Mucosa of descending colon (tissue), 3 donors: ENCODE data around the gene GHRH. TPM values are rescaled to one million over a fixed set of nuclear protein-coding genes. Genes with fewer than 3 reads are reported as not detected.
A peak's percentile ranks its signal among the peaks of the same experiment; 100 is the strongest.

ENCODE experiments used
- ATAC-seq: fragments of 200-7000 bp; cut with Tn5 transposase; one replicate; pipeline ENCODE4 v1.9.1; 2020; ENCODE audit warnings: mild to moderate bottlenecking, moderate library complexity
- DNase-seq, 3 donors: peaks; one replicate each; pipeline ENCODE4 v3.0.0-alpha.2; 2020
- H3K36me3 ChIP-seq: fragments of 200-600 bp; one replicate; pipeline ENCODE4 v1.8.0; 2021; ENCODE audit warnings: low read depth, mild to moderate bottlenecking
- H3K4me1 ChIP-seq: fragments of 200-600 bp; one replicate; pipeline ENCODE4 v1.8.0; 2021; ENCODE audit warnings: low read depth, mild to moderate bottlenecking
- H3K4me3 ChIP-seq: fragments of 200-600 bp; one replicate; pipeline ENCODE4 v1.8.0; 2021; ENCODE audit warnings: mild to moderate bottlenecking
- H3K9me3 ChIP-seq: fragments of 200-600 bp; one replicate; pipeline ENCODE4 v1.8.0; 2021; ENCODE audit warnings: mild to moderate bottlenecking
- intact Hi-C, 2 donors: fragments of 100-400 bp; cut with DNase I in 1 of 2; cut with micrococcal nuclease in 1 of 2; formaldehyde crosslinking; loops; one replicate each; pipeline versions ENCODE4 v1.11.0 to v1.11.1; 2022; cut with DNase I, micrococcal nuclease
- total RNA-seq, 3 donors: library from RNA; stranded (reverse); fragmentation: NEBNext Ultra II Directional in 2 of 3; extraction: Animal tissue kit (Norgen Biotek cat#: 25700) in 2 of 3; gene quantifications; one replicate each; pipeline versions ENCODE4 v1.2.1 to v1.2.4, GENCODE V29; 2021 to 2023
- TF ChIP-seq, protein P1 (sequence below): fragments of 200-600 bp; IDR thresholded peaks from one replicate; pipeline ENCODE4 v1.8.0; 2022; ENCODE audit warnings: antibody characterized with exemption, mild to moderate bottlenecking
- donor health status: DM: no; HTN: no; CAD: no; lungs with moderate emphysema.
- donor health status: DM: no; HTN: no; CAD: no.
- donor health status: DM: no; HTN: yes; CAD: no.

GHRH gene
- total RNA-seq, 3 donors from 2014 or later: not detected

DNA sequence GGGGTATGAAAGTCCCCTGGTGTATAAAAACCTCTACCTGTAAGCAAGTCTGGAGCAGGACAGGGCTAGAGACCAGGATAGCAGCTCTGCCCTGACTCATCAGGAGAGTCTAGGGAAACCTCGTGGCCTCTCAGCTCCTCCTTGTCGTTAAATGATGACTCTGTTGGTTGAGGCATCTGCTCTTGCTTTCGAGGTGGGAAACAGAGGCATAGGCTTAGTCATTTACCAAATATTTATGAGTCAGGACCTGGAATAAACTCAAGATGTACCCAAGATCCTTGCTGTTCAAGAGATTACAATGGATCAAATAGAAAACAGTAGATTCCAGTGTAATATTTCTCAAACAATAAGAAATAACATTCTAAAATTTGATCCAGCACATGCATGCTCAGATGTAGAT, 33.4 kb upstream of the GHRH start:
- Histone ChIP-seq H3K36me3 (no peaks in the 10 kb centered on the region), H3K4me1 (peaks cover 21% of the 10 kb centered on the region), H3K4me3 (no peak overlapping the region), H3K9me3 (no peaks in the 10 kb centered on the region)
- DNase-seq (no peak), ATAC-seq (peak; percentile 73)
- TF ChIP-seq, protein P1, sequence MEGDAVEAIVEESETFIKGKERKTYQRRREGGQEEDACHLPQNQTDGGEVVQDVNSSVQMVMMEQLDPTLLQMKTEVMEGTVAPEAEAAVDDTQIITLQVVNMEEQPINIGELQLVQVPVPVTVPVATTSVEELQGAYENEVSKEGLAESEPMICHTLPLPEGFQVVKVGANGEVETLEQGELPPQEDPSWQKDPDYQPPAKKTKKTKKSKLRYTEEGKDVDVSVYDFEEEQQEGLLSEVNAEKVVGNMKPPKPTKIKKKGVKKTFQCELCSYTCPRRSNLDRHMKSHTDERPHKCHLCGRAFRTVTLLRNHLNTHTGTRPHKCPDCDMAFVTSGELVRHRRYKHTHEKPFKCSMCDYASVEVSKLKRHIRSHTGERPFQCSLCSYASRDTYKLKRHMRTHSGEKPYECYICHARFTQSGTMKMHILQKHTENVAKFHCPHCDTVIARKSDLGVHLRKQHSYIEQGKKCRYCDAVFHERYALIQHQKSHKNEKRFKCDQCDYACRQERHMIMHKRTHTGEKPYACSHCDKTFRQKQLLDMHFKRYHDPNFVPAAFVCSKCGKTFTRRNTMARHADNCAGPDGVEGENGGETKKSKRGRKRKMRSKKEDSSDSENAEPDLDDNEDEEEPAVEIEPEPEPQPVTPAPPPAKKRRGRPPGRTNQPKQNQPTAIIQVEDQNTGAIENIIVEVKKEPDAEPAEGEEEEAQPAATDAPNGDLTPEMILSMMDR: no peak
- intact Hi-C loops: no loop called here

DNA sequence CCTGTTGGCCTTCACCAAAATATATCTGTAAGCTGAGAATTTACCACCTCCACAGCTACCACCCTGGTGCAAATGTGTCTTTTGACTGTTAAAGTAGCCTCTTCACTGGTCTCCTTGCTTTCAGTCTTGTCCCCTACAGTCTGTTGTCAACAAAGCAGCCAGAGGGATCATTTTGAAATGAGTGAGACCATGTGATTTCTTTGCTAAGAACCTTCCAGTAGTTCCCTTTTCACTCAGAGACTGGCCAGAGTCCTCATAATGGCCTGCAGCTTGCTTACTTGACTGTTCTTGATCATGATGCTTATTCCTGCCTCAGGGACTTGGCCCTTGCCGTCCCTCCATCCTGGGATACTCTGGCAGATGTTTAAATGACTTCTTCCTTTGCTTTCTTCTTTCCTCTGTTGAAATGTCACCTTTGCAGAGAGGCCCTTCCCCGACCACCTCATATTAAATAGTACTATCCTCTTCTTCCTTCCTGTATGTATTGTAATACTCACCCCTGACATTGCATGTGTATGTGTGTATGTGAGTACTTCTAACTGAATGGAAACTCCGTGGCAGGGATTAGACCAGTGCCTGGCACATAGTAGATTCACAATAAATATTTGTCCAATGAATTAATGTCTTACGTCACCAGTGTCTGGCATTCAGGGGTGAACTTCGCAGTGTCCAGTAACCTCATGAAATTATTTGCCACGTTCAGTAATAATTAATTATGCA, 32.8 kb upstream of the GHRH start:
- intact Hi-C loops: no loop called here
- Histone ChIP-seq H3K4me3 (no peak overlapping the region), H3K36me3 (no peaks in the 10 kb centered on the region), H3K9me3 (no peaks in the 10 kb centered on the region), H3K4me1 (peaks cover 21% of the 10 kb centered on the region)
- TF ChIP-seq, protein P1: no peak
- DNase-seq (no peak), ATAC-seq (no peak)

DNA sequence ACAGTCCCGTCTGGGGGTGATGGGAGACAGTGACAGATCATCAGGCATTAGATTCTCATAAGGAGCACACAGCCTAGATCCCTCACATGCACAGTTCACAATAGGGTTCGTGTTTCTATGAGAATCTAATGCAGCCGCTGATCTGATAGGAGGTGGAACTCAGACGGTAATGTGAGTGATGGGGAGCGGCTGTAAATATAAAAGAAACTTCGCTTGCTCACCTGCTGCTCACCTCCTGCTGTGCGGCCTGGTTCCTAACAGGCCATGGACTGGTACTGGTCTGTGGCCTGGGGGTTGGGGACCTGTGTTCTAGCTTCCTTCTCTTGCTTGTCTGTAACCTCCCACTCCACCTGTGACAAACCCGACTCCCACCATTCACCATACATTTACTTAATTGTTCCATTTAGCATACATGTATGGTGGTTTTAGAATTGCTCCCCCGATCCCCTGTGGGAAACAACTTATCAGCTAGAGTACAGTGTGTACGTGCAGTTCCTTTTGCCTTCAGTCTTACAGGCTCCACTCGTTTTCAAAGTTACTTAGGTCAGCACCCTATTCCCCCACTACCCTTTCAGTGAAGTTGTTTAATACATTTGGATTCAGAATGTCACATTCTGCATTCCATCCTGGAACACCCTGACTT, 31.8 kb upstream of the GHRH start:
- H3K4me1 ChIP-seq: peaks cover 23% of the 10 kb centered on the region
- no peaks in the 10 kb centered on the region for H3K36me3 ChIP-seq
- DNase-seq (no peak), ATAC-seq (no peak)
- TF ChIP-seq, protein P1: no peak
- intact Hi-C loops: no loop called here
- no peak overlapping the region for H3K4me3 ChIP-seq
- no peaks in the 10 kb centered on the region for H3K9me3 ChIP-seq

DNA sequence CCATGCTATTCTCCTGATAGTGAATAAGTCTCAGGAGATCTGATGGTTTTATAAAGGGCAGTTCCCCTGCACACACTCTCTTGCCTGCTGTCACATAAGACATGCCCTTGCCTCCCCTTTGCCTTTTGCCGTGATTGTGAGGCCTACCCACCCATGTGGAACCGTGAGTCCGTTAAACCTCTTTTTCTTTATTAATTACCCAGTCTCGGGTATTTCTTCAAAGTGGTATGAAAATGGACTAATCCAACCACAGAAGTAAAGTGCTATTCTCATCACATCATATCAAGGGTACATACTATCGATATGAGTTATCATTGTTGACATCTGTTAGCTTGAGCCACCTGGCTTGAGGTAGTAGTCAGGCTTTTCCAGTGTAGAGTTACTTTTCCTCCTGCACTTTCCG, 30.1 kb upstream of the GHRH start:
- no peaks in the 10 kb centered on the region for H3K9me3 ChIP-seq
- ATAC-seq (no peak), DNase-seq (no peak)
- no peak overlapping the region for H3K4me3 ChIP-seq
- intact Hi-C loops: no loop called here
- no peaks in the 10 kb centered on the region for H3K36me3 ChIP-seq
- peaks cover 22% of the 10 kb centered on the region for H3K4me1 ChIP-seq
- TF ChIP-seq, protein P1: no peak

DNA sequence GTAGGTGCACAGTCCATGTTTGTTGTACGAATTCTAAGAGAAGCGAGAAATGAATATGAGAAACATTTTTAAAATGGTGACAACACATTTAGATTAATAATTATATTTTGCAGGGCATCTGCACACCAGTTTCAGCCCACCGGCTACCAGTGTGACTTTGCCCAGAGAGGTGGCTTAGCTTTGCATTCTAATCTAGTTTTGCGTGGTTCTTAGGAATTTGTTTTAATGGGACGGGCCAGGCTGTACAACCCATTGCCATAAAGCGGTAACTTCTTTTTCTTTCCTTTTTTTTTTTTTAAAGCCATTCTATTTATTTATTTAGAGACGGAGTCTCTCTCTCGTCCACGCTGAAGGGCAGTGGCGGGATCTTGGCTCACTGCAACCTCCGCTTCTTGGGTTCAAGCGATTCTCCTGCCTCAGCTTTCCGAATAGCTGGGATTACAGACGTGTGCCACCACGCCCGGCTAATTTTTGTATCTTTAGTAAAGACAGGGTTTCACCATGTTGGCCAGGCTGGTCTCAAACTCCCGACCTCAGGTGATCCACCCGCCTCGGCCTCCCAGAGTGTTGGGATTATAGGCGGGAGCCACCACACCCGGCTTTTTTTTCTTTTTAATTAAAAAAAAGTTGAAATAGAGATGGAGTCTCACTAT, 28.7 kb upstream of the GHRH start:
- TF ChIP-seq, protein P1: no peak
- DNase-seq: no peak
- H3K4me1 ChIP-seq: peaks cover 11% of the 10 kb centered on the region
- intact Hi-C loops: no loop called here
- no peaks in the 10 kb centered on the region for H3K36me3 ChIP-seq
- H3K9me3 ChIP-seq: no peaks in the 10 kb centered on the region
- no peak for ATAC-seq
- peak overlapping the region; percentile 40 for H3K4me3 ChIP-seq
